ENCODE results near the gene PPFIBP2. TPM values are rescaled to one million over a fixed set of nuclear protein-coding genes. Genes with fewer than 3 reads are reported as not detected.

The PPFIBP2 gene
- total and polyA plus RNA-seq, 4 donors = 14.1 to 35.6 (median 24.7) TPM

DNA sequence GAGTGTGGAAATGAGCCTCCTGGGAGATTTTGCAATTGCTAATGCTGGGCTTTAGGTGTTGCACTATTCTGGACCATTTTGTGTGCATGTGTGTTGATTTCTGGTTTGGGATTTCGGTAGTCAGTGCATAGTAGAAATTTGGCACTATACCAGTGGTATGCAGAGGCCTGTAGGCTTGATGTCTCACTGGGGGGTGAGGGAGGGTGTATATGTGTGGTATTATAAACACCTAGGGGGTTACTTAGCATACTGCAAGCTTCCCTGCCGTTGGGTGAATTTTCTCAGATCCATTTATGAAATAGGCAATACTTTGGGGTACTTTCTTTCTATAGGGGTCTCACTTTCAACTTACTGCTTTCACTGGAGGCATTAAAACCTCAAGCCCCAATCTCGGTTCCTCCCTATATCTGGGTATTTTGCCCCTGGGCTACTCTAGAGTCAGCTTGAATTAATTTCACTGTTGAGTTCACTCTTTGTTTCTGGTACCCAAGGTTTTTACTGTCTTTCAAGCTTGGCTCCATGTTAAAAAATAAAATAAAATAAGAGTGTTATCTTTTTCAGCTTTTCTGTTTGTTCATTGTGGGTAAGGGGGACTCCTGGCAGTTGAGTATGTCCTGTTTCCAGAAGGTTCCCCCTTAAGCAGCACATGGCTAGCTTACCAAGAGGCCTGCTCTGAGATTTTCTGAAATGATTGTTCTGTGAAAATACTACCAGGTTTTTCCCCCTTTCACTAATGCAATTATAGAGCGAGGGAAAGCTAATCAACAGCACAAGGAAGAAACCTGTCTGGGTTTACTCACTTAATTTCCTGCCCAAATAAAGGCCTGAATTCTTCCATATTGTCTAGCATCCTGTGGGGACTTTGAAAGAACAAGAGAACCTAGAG, 45.8 kb downstream of the PPFIBP2 start:
- no peaks in the 10 kb centered on the region for H3K36me3 ChIP-seq (ENCODE audit: control insufficient read depth in 1 of 2, insufficient read depth in 2 of 2, low read length in 1 of 2)
- no peaks in the 10 kb centered on the region for H3K9me3 ChIP-seq (ENCODE audit: control insufficient read depth, low read length)
- H3K27me3 ChIP-seq (ENCODE audit: control insufficient read depth in 1 of 2, insufficient read depth in 2 of 2, low read length in 1 of 2) = no peaks in the 10 kb centered on the region
- H3K4me1 ChIP-seq (ENCODE audit: control insufficient read depth in 1 of 2, insufficient read depth in 2 of 2, low read length in 2 of 2) = no peaks in the 10 kb centered on the region
- intact Hi-C loops (cut with DNase I) = no loop called here
- DNase-seq = no peak
- no peak overlapping the region for H3K27ac ChIP-seq (ENCODE audit: low read depth in 1 of 2, low read length in 2 of 2)
- no peak overlapping the region for H3K4me3 ChIP-seq (ENCODE audit: low read length in 2 of 2)
- WGBS, 2 donors = 92 to 93% methylated on average over 4 of the region's 4 CpGs
- ATAC-seq (ENCODE audit: low FRiP score) = no peak

DNA sequence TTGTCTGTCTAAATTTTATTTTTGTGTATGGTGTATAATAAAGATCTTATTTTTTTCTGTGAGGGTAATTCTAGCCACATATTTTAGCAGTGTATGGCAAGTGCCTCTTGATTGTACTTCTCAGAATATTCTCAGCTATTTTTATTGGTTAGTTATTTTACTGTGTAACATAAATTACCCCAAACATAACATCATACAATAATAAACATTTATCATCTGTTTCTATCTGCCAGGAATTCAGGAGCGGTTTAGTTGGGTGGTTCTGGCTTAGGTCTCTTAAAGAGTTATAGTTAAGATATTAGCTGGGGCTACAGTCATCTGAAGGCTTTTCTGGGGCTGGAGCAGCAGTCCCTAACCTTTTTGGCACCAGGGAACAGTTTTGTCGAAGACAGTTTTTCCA, 47.8 kb downstream of the PPFIBP2 start:
- intact Hi-C loops (cut with DNase I) = no loop called here
- H3K4me1 ChIP-seq (ENCODE audit: control insufficient read depth in 1 of 2, insufficient read depth in 2 of 2, low read length in 2 of 2) = no peaks in the 10 kb centered on the region
- H3K27me3 ChIP-seq (ENCODE audit: control insufficient read depth in 1 of 2, insufficient read depth in 2 of 2, low read length in 1 of 2) = no peaks in the 10 kb centered on the region
- ATAC-seq (ENCODE audit: low FRiP score) (no peak), DNase-seq (no peak)
- no peak overlapping the region for H3K4me3 ChIP-seq (ENCODE audit: low read length in 2 of 2)
- no peak overlapping the region for H3K27ac ChIP-seq (ENCODE audit: low read depth in 1 of 2, low read length in 2 of 2)
- 43 to 50% methylated on average over 2 of the region's 2 CpGs for WGBS, 2 donors
- no peaks in the 10 kb centered on the region for H3K9me3 ChIP-seq (ENCODE audit: control insufficient read depth, low read length)
- peaks cover 0 to 2% of the 10 kb centered on the region in 2 donors for H3K36me3 ChIP-seq (ENCODE audit: control insufficient read depth in 1 of 2, insufficient read depth in 2 of 2, low read length in 1 of 2)

DNA sequence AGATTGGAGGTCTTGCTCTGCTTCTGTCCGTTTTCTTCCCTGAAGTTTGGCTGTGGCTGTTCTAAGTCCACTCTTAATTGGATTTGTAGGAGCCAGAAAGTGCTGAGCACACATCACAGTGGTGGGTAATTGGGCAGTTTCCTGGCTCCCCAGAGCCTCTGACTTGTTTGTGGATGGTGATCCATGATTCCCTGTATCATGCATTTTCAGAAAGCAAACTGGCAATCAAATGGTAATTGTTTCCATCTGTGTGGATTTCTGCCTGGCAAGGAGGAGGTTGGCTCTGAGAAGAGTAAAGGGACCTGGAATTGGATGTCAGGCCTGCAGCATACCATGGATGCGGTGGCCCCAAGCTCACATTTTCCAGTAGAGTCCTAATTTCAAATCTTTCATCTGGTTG, 49.5 kb downstream of the PPFIBP2 start:
- H3K9me3 ChIP-seq (ENCODE audit: control insufficient read depth, low read length) = no peaks in the 10 kb centered on the region
- no peak overlapping the region for H3K4me3 ChIP-seq (ENCODE audit: low read length in 2 of 2)
- no peak overlapping the region for H3K27ac ChIP-seq (ENCODE audit: low read depth in 1 of 2, low read length in 2 of 2)
- H3K36me3 ChIP-seq (ENCODE audit: control insufficient read depth in 1 of 2, insufficient read depth in 2 of 2, low read length in 1 of 2) = peaks cover 0 to 2% of the 10 kb centered on the region in 2 donors
- no peaks in the 10 kb centered on the region for H3K4me1 ChIP-seq (ENCODE audit: control insufficient read depth in 1 of 2, insufficient read depth in 2 of 2, low read length in 2 of 2)
- WGBS, 2 donors = 88 to 93% methylated on average over 2 of the region's 2 CpGs
- ATAC-seq (ENCODE audit: low FRiP score) = no peak
- DNase-seq = no peak
- no peaks in the 10 kb centered on the region for H3K27me3 ChIP-seq (ENCODE audit: control insufficient read depth in 1 of 2, insufficient read depth in 2 of 2, low read length in 1 of 2)
- intact Hi-C loops (cut with DNase I) = no loop called here

DNA sequence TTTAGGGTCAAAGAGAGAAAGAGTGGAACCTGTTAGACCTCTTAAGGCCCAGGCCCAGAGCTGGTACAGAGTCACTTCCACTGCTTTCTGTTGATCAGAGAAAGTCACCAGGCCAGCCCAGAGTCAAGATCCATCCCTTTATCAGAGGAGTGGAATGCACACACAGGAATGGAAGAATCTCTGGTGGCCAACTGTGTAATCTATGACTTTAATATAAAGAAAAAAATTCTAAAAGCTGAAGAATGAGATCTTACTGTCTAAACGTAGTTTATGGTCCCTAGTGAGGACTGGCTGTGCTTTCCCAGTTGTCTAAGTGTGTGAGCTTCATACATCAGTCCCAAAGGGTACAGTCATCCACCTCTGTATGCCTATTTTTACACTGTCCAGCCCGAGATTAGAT, 51.0 kb downstream of the PPFIBP2 start:
- intact Hi-C loops (cut with DNase I) = no loop called here
- Histone ChIP-seq H3K9me3 (ENCODE audit: control insufficient read depth, low read length) (no peaks in the 10 kb centered on the region), H3K27me3 (ENCODE audit: control insufficient read depth in 1 of 2, insufficient read depth in 2 of 2, low read length in 1 of 2) (no peaks in the 10 kb centered on the region), H3K4me1 (ENCODE audit: control insufficient read depth in 1 of 2, insufficient read depth in 2 of 2, low read length in 2 of 2) (no peaks in the 10 kb centered on the region), H3K36me3 (ENCODE audit: control insufficient read depth in 1 of 2, insufficient read depth in 2 of 2, low read length in 1 of 2) (peaks cover 0 to 2% of the 10 kb centered on the region in 2 donors), H3K27ac (ENCODE audit: low read depth in 1 of 2, low read length in 2 of 2) (no peak overlapping the region), H3K4me3 (ENCODE audit: low read length in 2 of 2) (no peak overlapping the region)
- WGBS, 2 donors = 41 to 47% methylated on average over 2 of the region's 2 CpGs
- DNase-seq (no peak), ATAC-seq (ENCODE audit: low FRiP score) (no peak)

DNA sequence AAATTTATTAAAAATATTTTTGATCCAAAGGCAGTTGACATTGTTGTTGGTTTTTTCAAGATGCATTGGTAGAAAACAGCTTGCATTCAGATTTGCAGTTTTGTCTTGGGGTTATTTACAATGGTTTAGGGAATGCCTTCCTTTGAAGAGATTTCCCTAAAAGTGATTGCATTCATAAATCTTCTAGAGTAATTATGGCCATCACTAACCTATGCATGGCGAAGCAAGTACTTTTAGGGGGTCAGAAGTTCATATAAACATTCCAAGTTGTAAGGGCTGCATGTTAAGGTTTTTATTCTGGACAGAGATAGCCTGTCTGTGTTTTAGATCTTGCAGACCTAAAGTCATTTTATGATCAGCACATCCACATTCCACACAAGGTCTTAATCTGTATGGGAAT, 53.5 kb downstream of the PPFIBP2 start:
- H3K4me3 ChIP-seq (ENCODE audit: low read length in 2 of 2) = no peak overlapping the region
- ATAC-seq (ENCODE audit: low FRiP score) (no peak), DNase-seq (no peak)
- no peaks in the 10 kb centered on the region for H3K27me3 ChIP-seq (ENCODE audit: control insufficient read depth in 1 of 2, insufficient read depth in 2 of 2, low read length in 1 of 2)
- peaks cover 0 to 2% of the 10 kb centered on the region in 2 donors for H3K36me3 ChIP-seq (ENCODE audit: control insufficient read depth in 1 of 2, insufficient read depth in 2 of 2, low read length in 1 of 2)
- H3K27ac ChIP-seq (ENCODE audit: low read depth in 1 of 2, low read length in 2 of 2) = no peak overlapping the region
- intact Hi-C loops (cut with DNase I) = no loop called here
- 85 to 93% methylated on average over 1 of the region's 1 CpG for WGBS, 2 donors
- H3K4me1 ChIP-seq (ENCODE audit: control insufficient read depth in 1 of 2, insufficient read depth in 2 of 2, low read length in 2 of 2) = no peaks in the 10 kb centered on the region
- H3K9me3 ChIP-seq (ENCODE audit: control insufficient read depth, low read length) = no peaks in the 10 kb centered on the region

DNA sequence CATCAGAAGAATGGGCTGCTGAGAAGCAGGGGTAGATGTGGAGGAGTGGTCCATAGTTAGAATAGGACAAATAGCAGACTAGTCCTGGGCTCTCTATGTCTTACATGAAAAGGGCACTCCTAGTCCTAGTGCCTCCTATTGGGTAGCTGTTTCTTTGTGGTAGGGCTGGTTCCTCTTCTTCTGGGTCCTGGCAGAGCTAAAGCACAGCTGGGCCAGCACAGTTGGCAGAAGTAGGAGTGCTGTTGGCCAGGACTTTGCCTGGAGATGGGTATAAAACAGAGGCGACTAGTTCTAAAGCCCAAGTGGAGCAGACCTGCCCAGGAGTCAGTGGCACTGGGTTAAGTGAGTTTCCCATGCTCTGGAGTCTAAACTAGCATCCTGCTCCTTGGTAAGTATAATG, 55.2 kb downstream of the PPFIBP2 start:
- ATAC-seq (ENCODE audit: low FRiP score) = no peak
- 0 to 18% methylated on average over 1 of the region's 1 CpG for WGBS, 2 donors

DNA sequence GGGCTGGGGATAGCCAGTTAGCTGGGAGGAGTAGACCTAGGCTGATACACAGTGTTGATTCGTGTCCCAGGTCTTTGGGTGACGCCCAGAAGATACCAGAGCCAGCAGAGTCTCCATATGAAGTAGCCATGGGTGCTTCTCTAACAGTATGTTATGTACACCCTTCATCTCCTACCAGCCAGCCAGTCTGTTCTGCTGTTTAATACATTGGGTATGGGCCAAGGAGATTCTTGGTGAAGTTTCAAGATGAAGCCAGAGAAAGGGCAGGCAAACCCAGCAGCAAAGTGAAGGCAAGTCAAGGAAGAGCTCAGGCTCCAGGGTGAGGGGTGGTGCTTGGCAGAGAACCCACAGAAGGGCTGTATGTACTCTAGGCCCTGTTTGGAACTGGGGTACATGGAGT, 56.4 kb downstream of the PPFIBP2 start:
- DNase-seq (no peak), ATAC-seq (ENCODE audit: low FRiP score) (no peak)
- H3K36me3 ChIP-seq (ENCODE audit: control insufficient read depth in 1 of 2, insufficient read depth in 2 of 2, low read length in 1 of 2) = peaks cover 0 to 2% of the 10 kb centered on the region in 2 donors
- no peaks in the 10 kb centered on the region for H3K27me3 ChIP-seq (ENCODE audit: control insufficient read depth in 1 of 2, insufficient read depth in 2 of 2, low read length in 1 of 2)
- intact Hi-C loops (cut with DNase I) = loop anchor here (2.0 to 5.0 kb wide), 3 partner anchors 53 to 117 kb away; no protein-coding TSS in a partner anchor
- H3K4me1 ChIP-seq (ENCODE audit: control insufficient read depth in 1 of 2, insufficient read depth in 2 of 2, low read length in 2 of 2) = no peaks in the 10 kb centered on the region
- H3K9me3 ChIP-seq (ENCODE audit: control insufficient read depth, low read length) = no peaks in the 10 kb centered on the region
- H3K4me3 ChIP-seq (ENCODE audit: low read length in 2 of 2) = no peak overlapping the region
- 78 to 84% methylated on average over 2 of the region's 2 CpGs for WGBS, 2 donors
- no peak overlapping the region for H3K27ac ChIP-seq (ENCODE audit: low read depth in 1 of 2, low read length in 2 of 2)

More for the DNA sequence above, 55.2 kb downstream of the PPFIBP2 start:
- no peaks in the 10 kb centered on the region for H3K27me3 ChIP-seq (ENCODE audit: control insufficient read depth in 1 of 2, insufficient read depth in 2 of 2, low read length in 1 of 2)
- no peak overlapping the region for H3K27ac ChIP-seq (ENCODE audit: low read depth in 1 of 2, low read length in 2 of 2)
- intact Hi-C loops (cut with DNase I) = no loop called here
- no peaks in the 10 kb centered on the region for H3K4me1 ChIP-seq (ENCODE audit: control insufficient read depth in 1 of 2, insufficient read depth in 2 of 2, low read length in 2 of 2)
- no peaks in the 10 kb centered on the region for H3K9me3 ChIP-seq (ENCODE audit: control insufficient read depth, low read length)
- no peak overlapping the region for H3K4me3 ChIP-seq (ENCODE audit: low read length in 2 of 2)
- H3K36me3 ChIP-seq (ENCODE audit: control insufficient read depth in 1 of 2, insufficient read depth in 2 of 2, low read length in 1 of 2) = peaks cover 0 to 2% of the 10 kb centered on the region in 2 donors
- DNase-seq = no peak

DNA sequence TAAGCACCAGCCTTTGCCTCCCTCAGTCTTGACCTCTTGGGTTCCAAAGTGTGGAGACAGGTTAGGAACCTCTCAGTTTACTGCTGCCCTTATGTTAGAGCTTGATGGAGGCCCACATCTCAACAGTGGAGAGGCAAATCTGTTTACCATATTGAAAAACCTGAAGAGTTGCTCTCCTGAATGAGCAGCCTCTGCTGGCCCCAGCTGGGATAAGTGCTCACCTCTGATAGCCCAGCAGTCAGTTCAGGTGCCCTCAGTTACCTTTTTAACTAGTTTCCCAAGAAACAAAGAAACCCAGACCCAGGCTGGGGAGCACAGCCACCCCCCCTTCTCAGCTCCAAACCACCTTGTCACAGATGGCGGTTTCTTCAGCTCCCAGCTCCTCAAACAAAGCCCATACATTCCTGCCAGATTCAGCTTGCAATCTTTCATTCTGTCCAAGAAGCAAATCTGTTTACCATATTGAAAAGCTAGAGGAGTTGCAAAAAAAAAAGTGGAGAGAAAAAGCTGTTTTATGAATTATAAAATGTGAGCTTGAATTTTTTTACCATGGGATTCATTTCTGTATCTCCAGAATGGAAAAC, 57.2 kb downstream of the PPFIBP2 start:
- no peak overlapping the region for H3K27ac ChIP-seq (ENCODE audit: low read depth in 1 of 2, low read length in 2 of 2)
- H3K4me1 ChIP-seq (ENCODE audit: control insufficient read depth in 1 of 2, insufficient read depth in 2 of 2, low read length in 2 of 2) = no peaks in the 10 kb centered on the region

DNA sequence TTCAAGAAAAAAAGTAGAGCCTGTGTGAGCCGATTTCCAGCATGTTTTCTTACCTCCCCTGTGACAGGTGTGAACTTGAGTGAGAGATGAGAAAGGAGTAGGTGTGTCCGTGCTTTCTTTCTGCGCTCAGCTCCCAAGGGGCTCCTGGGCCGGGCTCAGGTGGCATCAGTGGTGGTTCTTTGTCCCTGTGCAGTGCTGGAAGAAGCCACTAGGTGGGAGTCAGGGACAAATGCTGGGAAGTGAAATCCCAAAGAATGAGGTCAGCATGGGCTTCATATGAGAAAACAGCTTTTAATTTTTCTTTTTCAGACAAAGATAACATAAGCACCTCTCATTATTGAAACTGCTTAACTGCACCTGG, 57.8 kb downstream of the PPFIBP2 start:
- peak; percentile 64 to 82 for DNase-seq
- H3K27ac ChIP-seq (ENCODE audit: low read depth in 1 of 2, low read length in 2 of 2) = no peak overlapping the region
- 4 to 7% methylated on average over 4 of the region's 4 CpGs for WGBS, 2 donors
- ATAC-seq (ENCODE audit: low FRiP score) = peak; percentile 82
- no peaks in the 10 kb centered on the region for H3K9me3 ChIP-seq (ENCODE audit: control insufficient read depth, low read length)
- no peaks in the 10 kb centered on the region for H3K36me3 ChIP-seq (ENCODE audit: control insufficient read depth in 1 of 2, insufficient read depth in 2 of 2, low read length in 1 of 2)
- intact Hi-C loops (cut with DNase I) = loop anchor here (1.0 to 5.0 kb wide), 5 partner anchors 54 to 116 kb away; no protein-coding TSS in a partner anchor
- no peak overlapping the region for H3K4me3 ChIP-seq (ENCODE audit: low read length in 2 of 2)
- no peaks in the 10 kb centered on the region for H3K27me3 ChIP-seq (ENCODE audit: control insufficient read depth in 1 of 2, insufficient read depth in 2 of 2, low read length in 1 of 2)
- no peaks in the 10 kb centered on the region for H3K4me1 ChIP-seq (ENCODE audit: control insufficient read depth in 1 of 2, insufficient read depth in 2 of 2, low read length in 2 of 2)

More for the DNA sequence above, 57.2 kb downstream of the PPFIBP2 start:
- DNase-seq (no peak), ATAC-seq (ENCODE audit: low FRiP score) (no peak)
- Histone ChIP-seq H3K9me3 (ENCODE audit: control insufficient read depth, low read length) (no peaks in the 10 kb centered on the region), H3K27me3 (ENCODE audit: control insufficient read depth in 1 of 2, insufficient read depth in 2 of 2, low read length in 1 of 2) (no peaks in the 10 kb centered on the region), H3K36me3 (ENCODE audit: control insufficient read depth in 1 of 2, insufficient read depth in 2 of 2, low read length in 1 of 2) (no peaks in the 10 kb centered on the region), H3K4me3 (ENCODE audit: low read length in 2 of 2) (no peak overlapping the region)
- WGBS, 2 donors = 89 to 100% methylated on average over 1 of the region's 1 CpG
- intact Hi-C loops (cut with DNase I) = loop anchor here (1.0 to 5.0 kb wide), 5 partner anchors 54 to 116 kb away; no protein-coding TSS in a partner anchor

All from aorta (tissue), 5 donors.